Sigmoid colon (tissue), 7 donors: ENCODE results near the gene TCERG1L. TPM values are rescaled to one million over a fixed set of nuclear protein-coding genes. Genes with fewer than 3 reads are reported as not detected.
A peak's percentile ranks its signal among the peaks of the same experiment; 100 is the strongest.

Source experiments
- DNase-seq: peaks from one replicate; pipeline ENCODE4 v3.0.0-alpha.2; 2019
- H3K27ac ChIP-seq, 4 donors: fragments of 200-600 bp; sonication (generic); one replicate each; pipeline ENCODE4 v1.5.1; 2016 to 2019; ENCODE audit warnings: mild to moderate bottlenecking in 1 of 4
- H3K27me3 ChIP-seq, 3 donors: fragments of 200-600 bp; sonication (generic); one replicate each; pipeline ENCODE4 v1.5.1; 2019; ENCODE audit warnings: mild to moderate bottlenecking in 1 of 3
- H3K36me3 ChIP-seq, 4 donors: fragments of 200-600 bp; sonication (generic); one replicate each; pipeline ENCODE4 v1.5.1; 2016 to 2019
- H3K4me1 ChIP-seq, 4 donors: fragments of 200-600 bp; sonication (generic); one replicate each; pipeline ENCODE4 v1.5.1; 2017 to 2019
- H3K4me3 ChIP-seq, 4 donors: fragments of 200-600 bp; sonication (generic); one replicate each; pipeline ENCODE4 v1.5.1; 2017 to 2019; ENCODE audit warnings: mild to moderate bottlenecking in 2 of 4, moderate library complexity in 1 of 4
- H3K9me3 ChIP-seq, 4 donors: fragments of 200-600 bp in 3 of 4; sonication (generic) in 3 of 4; one replicate each; pipeline versions ENCODE4 v1.5.1 to v1.6.1; 2013 to 2019
- CTCF ChIP-seq, 4 experiments: fragments of 450-650 bp in 3 of 4; fragments of 200-600 bp in 1 of 4; IDR thresholded peaks; one replicate each; pipeline ENCODE4 v1.5.1; 2016 to 2019; ENCODE audit warnings: antibody characterized with exemption in 4 of 4, mild to moderate bottlenecking in 3 of 4, moderate library complexity in 2 of 4
- EP300 ChIP-seq, 4 donors: sonication (generic); formaldehyde crosslinking; IDR thresholded peaks; one replicate each; pipeline ENCODE4 v1.6.1; 2017; ENCODE audit warnings: antibody characterized with exemption in 4 of 4
- POLR2A ChIP-seq, 2 donors: fragments of 450-650 bp; IDR thresholded peaks; one replicate each; pipeline ENCODE4 v1.6.1; 2016; ENCODE audit warnings: antibody characterized with exemption in 2 of 2, mild to moderate bottlenecking in 2 of 2, moderate library complexity in 2 of 2
- POLR2AphosphoS5 ChIP-seq, 4 donors: sonication (generic); formaldehyde crosslinking; IDR thresholded peaks; one replicate each; pipeline ENCODE4 v1.6.1; 2017; ENCODE audit warnings: antibody characterized with exemption in 4 of 4
- WGBS, 2 donors: extraction: QIAGEN DNeasy Blood & Tissue Kit; methylation state at CpG; one replicate each; pipeline ENCODE4 v1.1.7; 2013; 5-methylcytosine and 5-hydroxymethylcytosine counted together
- intact Hi-C: fragments of 100-400 bp; cut with DNase I; formaldehyde crosslinking; loops from one replicate; pipeline ENCODE4 v1.15.1; 2023
- polyA plus RNA-seq, 3 donors: library from polyadenylated mRNA; stranded (reverse); fragments of 200-250 nt; gene quantifications; one replicate each; pipeline ENCODE4 v1.2.3, GENCODE V29; 2013
- total RNA-seq, 4 donors: library from RNA; depleted of rRNA; stranded (reverse); fragments of >200 nt; gene quantifications; one replicate each; pipeline ENCODE4 v1.1.0, GENCODE V29; 2016
- donor health status: healthy with polysubstance abuse.
- donor health status: Bipolar disorder and iron deficiency.
- donor health status: healthy.

Gene TCERG1L
- total and polyA plus RNA-seq, 7 donors, result under 0.01 to 0.55 (median 0.10) TPM; not detected in 4

GRCh38 chr10:131090761-131091661 is 220.5 kb downstream of the TCERG1L start:
- TF ChIP-seq CTCF (IDR thresholded peaks at IDR 0.05) (no peak), POLR2AphosphoS5 (IDR thresholded peaks at IDR 0.05) (no peak), POLR2A (IDR thresholded peaks at IDR 0.05) (no peak), EP300 (IDR thresholded peaks at IDR 0.05) (no peak)
- no peaks in the 10 kb centered on the region for H3K4me1 ChIP-seq
- intact Hi-C loops, result no loop called here
- no peak overlapping the region for H3K4me3 ChIP-seq
- 75 to 78% methylated on average over 17 of the region's 17 CpGs for WGBS, 2 donors
- no peak for DNase-seq
- no peaks in the 10 kb centered on the region for H3K9me3 ChIP-seq
- no peaks in the 10 kb centered on the region for H3K36me3 ChIP-seq
- H3K27me3 ChIP-seq, result no peaks in the 10 kb centered on the region
- no peak overlapping the region for H3K27ac ChIP-seq

- Histone ChIP-seq H3K36me3 (no peaks in the 10 kb centered on the region), H3K9me3 (no peaks in the 10 kb centered on the region), H3K4me3 (no peak overlapping the region), H3K27me3 (no peaks in the 10 kb centered on the region), H3K27ac (no peak overlapping the region), H3K4me1 (no peaks in the 10 kb centered on the region)
- intact Hi-C loops, result no loop called here
- DNase-seq, result no peak
- 89 to 92% methylated on average over 14 of the region's 14 CpGs for WGBS, 2 donors
- TF ChIP-seq POLR2A (IDR thresholded peaks at IDR 0.05) (no peak), EP300 (IDR thresholded peaks at IDR 0.05) (no peak), POLR2AphosphoS5 (IDR thresholded peaks at IDR 0.05) (no peak), CTCF (IDR thresholded peaks at IDR 0.05) (no peak)
Observed at GRCh38 chr10:131089861-131090260, 221.7 kb downstream of the TCERG1L start.

- Histone ChIP-seq H3K27ac (no peak overlapping the region), H3K4me1 (no peaks in the 10 kb centered on the region), H3K9me3 (no peaks in the 10 kb centered on the region), H3K27me3 (no peaks in the 10 kb centered on the region), H3K4me3 (no peak overlapping the region), H3K36me3 (no peaks in the 10 kb centered on the region)
- TF ChIP-seq POLR2A (IDR thresholded peaks at IDR 0.05) (no peak), EP300 (IDR thresholded peaks at IDR 0.05) (no peak), POLR2AphosphoS5 (IDR thresholded peaks at IDR 0.05) (no peak)
- WGBS, 2 donors, result 85 to 90% methylated on average over 21 of the region's 21 CpGs
- DNase-seq, result peak; percentile 30
- intact Hi-C loops, result no loop called here
Observed at GRCh38 chr10:131089150-131089549, 222.4 kb downstream of the TCERG1L start.

GRCh38 chr10:131088619-131089018 is 222.9 kb downstream of the TCERG1L start:
- no peak overlapping the region for H3K4me3 ChIP-seq
- no peaks in the 10 kb centered on the region for H3K9me3 ChIP-seq
- TF ChIP-seq POLR2AphosphoS5 (IDR thresholded peaks at IDR 0.05), result no peak
- no peak for TF ChIP-seq POLR2A (IDR thresholded peaks at IDR 0.05)
- H3K27ac ChIP-seq, result no peak overlapping the region
- H3K36me3 ChIP-seq, result no peaks in the 10 kb centered on the region
- intact Hi-C loops, result no loop called here
- WGBS, 2 donors, result 88 to 93% methylated on average over 25 of the region's 25 CpGs
- H3K4me1 ChIP-seq, result no peaks in the 10 kb centered on the region
- DNase-seq, result peak; percentile 36
- no peaks in the 10 kb centered on the region for H3K27me3 ChIP-seq

GRCh38 chr10:131087464-131088215 is 223.9 kb downstream of the TCERG1L start:
- TF ChIP-seq POLR2A (IDR thresholded peaks at IDR 0.05) (no peak), EP300 (IDR thresholded peaks at IDR 0.05) (no peak), CTCF (IDR thresholded peaks at IDR 0.05) (no peak), POLR2AphosphoS5 (IDR thresholded peaks at IDR 0.05) (no peak)
- peak; percentile 42 for DNase-seq
- Histone ChIP-seq H3K27me3 (no peaks in the 10 kb centered on the region), H3K36me3 (no peaks in the 10 kb centered on the region), H3K27ac (no peak overlapping the region), H3K9me3 (no peaks in the 10 kb centered on the region), H3K4me3 (no peak overlapping the region), H3K4me1 (no peaks in the 10 kb centered on the region)
- intact Hi-C loops, result no loop called here
- 77 to 79% methylated on average over 24 of the region's 24 CpGs for WGBS, 2 donors
